Measurements from ENCODE around the gene NONO.

The NONO gene

GRCh38 chrX:71320126-71320525, 36.7 kb downstream of the NONO start:
- no peak for TF ChIP-seq GATA3 (IDR thresholded peaks at IDR 0.05; ENCODE audit: low read depth, low read length)

GRCh38 chrX:71321731-71322130, 38.3 kb downstream of the NONO start:
- TF ChIP-seq GATA2 (IDR thresholded peaks at IDR 0.05; ENCODE audit: low read depth, low read length), result no peak
- no peak for TF ChIP-seq GATA3 (IDR thresholded peaks at IDR 0.05; ENCODE audit: low read depth, low read length)

- TF ChIP-seq GATA3 (IDR thresholded peaks at IDR 0.05; ENCODE audit: low read depth, low read length) (no peak), GATA2 (IDR thresholded peaks at IDR 0.05; ENCODE audit: low read depth, low read length) (no peak)
Observed at GRCh38 chrX:71326394-71326793, 43.0 kb downstream of the NONO start.

All from SH-SY5Y (cell line).